Measurements from ENCODE around the gene HECTD1.
A peak's percentile ranks its signal among the peaks of the same experiment; 100 is the strongest.
"Not testable (repeated sequence)": the region's sequence is repeated elsewhere in the genome, so short reads cannot be mapped to it uniquely, and the experiment has no call there.

The HECTD1 gene

DNA sequence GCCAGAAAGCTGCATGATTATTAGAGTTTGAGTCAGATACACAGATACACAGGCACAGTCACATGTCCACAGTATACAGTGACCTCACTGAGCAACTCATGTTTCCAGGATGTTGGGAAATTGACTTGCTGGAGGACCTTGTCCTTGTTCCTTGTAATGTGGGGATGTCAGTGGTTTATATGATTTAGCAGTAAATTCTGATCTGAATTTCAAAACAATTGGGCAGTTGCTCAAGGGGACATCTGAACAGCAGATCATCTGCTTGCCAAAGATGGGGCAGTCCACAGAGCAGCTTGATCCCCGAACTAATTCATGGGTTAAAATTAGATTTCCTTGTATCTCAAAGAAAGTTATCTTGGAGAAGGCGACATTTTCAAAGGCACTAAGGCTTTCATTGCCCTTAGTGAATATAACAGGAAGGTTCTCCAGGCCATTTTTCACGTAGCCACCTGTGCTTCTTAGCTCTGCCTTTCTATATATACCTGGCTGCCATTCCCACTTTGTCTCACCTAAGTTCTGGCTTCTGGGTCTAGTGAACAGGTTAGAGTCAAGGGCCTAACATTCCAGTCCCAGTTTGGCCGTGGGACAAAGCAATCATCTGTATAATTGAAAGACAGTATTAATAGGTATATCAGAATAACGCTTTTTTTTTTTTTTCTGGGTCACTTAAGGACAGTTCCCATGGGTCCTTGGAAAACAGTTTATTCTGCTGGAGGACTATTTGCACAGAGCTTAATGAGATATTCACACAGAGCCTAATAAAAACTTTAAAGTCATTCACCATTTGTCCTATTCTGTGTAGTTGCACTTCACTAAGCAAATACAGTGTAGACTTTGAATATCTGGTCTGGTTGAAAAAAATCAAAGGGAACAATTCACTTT is 116.5 kb downstream of the HECTD1 start:
- peak; percentile 31 for DNase-seq

DNA sequence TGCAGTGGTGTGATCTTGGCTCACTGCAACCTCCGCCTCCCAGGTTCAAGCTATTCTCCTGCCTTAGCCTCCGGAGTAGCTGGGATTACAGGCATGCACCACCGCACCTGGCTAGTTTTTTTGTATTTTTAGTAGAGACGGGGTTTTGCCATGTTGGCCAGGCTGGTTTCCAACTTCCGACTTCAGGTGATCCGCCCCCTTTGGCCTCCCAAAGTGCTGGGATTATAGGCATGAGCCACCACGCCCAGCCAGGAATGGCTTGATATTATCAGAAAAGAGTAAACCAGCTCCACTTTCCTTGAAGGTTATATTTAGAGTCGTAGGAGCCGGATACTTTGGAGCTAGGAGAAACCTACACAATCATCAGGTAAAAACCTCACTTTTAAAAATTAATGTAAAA is 121.1 kb downstream of the HECTD1 start:
- not testable (repeated sequence) for DNase-seq

DNA sequence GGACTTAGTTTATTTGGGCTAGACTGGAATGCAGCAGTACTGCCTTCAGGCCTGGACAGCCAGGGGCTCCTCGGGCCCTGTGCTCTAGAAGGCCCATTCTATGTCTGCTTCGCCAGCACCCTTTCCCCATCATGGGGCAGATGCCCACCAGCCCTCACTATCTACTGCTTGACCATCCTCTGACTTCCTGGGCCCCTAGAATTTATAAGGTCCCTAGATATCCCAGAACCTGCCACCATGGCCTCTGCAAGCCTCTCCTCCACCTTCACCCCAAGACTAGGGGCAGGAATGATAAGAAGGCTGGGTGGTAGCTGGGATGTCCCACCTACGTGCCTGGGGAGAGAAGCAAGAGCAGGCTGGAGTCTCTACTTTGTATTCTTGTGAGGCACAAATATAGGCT is 122.6 kb downstream of the HECTD1 start:
- DNase-seq: no peak

DNA sequence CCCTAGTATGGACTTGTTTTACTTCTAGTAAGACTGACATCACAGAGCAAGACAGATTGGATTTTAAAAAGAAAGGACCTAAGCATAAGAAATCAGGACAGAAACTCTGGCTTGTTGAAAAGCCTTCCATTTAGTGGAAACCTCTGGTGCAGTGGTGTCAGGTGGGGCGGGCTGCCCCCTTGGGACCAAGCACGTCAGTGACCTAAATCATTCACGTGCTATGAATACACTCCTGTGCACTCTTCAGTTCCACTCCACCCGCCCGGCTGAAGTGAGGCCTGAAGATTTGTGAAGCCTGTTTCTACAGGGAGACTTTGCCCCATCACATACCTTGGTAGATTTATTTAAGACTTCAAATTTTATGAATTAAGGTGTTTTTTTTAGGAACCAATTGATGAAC is 123.2 kb downstream of the HECTD1 start:
- DNase-seq: no peak

DNA sequence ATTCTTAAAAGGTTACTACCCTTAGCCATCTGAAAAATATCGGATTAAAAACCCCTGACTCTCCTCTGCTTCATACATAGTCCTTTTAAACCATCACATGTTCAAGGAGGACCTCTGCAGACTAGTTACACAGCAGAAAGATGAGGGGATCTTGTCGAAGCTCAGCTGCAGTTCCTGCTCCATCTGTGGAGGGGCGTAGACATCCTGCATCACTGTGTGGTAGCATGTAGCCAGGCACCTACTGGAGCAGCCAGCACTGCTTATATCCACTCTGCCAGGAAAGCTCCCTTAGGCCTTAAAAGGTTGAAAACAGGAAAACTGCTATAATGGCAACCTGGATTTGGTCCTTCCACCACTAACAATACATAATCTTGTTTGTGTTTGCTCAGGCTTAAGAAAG is 123.8 kb downstream of the HECTD1 start:
- no peak for DNase-seq

DNA sequence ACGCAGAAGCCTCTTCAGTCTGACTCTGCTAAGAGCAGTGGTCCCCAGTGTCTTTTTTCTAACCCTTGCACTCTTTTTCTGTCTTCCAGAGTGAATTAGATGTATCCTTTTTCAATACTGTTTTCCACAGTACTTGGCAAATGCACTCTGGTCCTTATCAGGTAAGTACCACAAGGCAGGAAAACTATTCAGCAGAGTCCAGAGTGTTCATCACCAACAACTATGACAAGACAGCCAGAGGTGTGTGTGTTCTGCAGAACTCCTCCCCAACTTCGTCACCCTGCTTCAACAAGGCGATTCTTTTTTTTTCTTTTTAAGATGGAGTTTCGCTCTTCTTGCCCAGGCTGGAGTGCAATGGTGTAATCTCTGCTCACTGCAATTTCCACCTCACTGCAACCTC is 127.1 kb downstream of the HECTD1 start:
- no peak for DNase-seq

DNA sequence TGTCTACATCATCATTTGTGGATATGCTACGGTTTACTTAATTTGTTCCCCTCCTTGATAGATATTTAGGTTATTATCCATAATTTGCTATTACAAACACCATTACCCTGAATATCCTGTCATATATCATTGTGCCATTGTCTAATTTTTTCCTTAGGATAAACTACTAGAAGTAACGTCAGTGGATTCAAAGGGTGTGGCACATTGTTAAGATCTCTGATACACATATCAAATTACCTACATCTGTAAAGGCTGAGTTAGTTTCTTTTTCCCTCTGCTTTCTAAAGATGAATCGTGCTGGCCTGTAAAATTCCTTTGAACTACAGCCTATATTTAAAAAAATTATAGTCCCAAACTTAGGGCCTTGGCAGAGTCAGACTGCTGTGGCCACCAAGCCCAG is 127.5 kb downstream of the HECTD1 start:
- no peak for DNase-seq

DNA sequence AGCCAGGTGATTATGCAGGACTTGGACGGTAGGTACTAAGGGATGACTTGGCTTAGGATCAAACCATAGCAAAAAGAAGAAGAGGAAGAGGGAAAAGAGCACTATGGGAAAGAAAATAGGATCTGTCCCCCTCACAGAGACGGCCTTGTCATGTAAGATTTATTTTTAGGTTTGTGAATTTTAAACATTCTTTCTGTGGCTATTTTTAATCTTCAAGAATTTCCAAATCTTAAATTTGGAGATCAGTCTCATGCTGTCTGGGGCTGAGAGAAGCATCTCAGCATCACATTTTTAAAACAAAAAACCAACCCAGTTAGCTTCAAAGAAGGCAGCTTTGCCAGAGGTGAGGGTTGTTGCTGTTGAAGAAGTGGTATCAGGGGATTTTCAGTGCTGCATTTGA is 128.8 kb downstream of the HECTD1 start:
- DNase-seq: no peak

DNA sequence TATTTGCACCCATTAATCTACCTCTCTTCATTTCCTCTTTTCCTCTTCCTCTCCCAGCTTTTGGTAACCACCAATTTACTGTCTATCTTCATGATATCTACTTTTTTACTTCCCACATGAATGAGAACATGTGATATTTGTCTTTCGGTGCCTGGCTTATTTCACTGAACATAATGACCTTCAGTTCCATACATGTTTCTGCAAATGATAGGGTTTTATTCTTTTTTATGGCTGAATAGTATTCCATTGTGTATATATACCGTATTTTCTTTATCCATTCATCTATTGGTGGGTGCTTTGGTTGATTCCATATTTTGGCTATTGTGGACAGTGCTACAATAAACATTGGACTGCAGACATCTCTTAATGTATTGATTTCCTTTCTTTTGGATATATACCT is 132.4 kb downstream of the HECTD1 start:
- DNase-seq: no peak

DNA sequence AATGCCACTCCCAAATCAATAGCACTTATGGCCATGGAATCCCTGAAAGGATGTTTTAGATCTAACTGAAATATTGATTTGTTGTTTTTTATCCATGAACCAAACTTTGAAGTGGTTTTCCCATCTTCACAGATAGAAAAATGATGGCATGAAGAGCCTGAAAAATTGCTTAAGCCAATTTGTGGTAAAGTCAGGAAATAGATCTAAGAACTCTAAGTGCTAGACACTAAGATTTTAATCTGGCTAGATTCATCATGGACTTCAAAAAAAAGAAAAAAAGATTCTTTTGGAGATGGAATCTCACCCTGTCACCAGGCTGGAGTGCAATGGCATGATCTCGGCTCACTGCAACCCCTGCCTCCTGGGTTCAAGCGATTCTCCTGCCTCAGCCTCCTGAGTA is 136.4 kb downstream of the HECTD1 start:
- no peak for DNase-seq

DNA sequence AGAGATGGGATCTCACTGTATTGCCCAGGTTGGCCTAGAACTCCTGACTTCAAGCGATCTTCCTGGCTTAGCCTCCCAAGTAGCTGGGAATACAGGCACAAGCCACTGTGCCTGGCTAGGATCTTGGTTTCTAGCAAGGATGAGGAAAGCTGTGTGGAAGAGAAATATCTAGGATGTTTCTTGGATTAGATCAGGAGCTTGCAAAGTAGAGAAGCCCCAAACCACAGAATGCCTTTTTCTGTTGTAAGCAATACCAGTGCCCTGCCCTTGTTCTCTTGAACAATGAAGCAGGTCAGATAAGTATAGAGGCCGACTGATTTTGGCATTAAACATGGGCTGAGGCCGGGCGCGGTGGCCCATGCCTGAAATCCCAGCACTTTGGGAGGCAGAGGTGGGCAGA is 137.2 kb downstream of the HECTD1 start:
- no peak for DNase-seq

DNA sequence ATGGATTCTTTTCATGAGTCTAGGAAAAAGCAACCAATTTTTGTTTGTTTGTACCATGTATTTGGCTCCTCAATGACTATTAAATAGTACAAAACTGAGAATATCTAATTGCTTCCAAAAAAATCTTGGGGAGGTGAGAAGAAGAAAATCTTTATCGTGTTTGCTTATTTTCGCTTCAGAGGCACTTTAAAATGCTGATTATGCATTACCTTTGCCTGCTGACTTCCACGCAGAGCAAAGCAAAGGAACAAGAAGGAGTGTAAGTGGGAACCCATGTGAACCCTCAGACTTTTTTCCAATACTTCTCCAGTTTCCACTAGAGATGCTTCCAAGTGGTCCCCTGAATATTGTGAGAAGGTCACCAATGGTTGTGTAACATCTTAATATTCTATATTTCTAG is 138.2 kb downstream of the HECTD1 start:
- no peak for DNase-seq

DNA sequence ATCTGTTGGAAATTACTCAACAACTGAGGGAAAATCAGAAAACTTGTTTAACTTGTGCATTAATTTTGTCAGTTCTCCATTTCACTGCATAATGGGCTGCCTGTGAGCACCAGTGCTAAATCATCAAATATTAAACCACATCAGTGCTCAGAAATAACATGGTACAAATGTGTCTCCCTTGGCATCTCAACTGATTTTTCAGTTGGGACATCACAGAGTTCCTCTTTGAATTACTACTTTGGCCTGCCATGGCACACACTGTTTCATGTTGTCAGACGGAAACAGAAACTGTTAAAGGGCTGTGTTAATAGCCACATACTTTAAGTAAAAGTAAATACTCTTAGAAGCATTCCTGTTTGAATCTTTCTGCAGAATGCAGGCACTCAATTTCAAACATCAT is 139.4 kb downstream of the HECTD1 start:
- no peak for DNase-seq

DNA sequence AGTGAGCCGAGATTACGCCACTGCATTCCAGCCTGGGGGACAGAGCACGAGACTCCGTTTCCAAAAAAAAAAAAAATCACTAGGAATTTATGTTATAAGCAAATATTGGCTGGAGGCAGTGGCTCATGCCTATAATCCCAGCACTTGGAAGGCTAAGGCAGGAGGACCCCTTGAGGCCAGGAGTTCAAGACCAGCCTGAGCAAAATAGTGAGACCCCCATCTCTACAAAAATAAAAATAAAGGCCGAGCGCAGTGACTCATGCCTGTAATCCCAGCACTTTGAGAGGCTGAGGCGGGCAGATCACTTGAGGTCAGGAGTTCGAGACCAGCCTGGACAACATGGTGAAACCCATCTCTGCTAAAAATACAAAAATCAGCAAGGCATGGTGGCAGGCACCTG is 144.7 kb downstream of the HECTD1 start:
- DNase-seq: not testable (repeated sequence)

DNA sequence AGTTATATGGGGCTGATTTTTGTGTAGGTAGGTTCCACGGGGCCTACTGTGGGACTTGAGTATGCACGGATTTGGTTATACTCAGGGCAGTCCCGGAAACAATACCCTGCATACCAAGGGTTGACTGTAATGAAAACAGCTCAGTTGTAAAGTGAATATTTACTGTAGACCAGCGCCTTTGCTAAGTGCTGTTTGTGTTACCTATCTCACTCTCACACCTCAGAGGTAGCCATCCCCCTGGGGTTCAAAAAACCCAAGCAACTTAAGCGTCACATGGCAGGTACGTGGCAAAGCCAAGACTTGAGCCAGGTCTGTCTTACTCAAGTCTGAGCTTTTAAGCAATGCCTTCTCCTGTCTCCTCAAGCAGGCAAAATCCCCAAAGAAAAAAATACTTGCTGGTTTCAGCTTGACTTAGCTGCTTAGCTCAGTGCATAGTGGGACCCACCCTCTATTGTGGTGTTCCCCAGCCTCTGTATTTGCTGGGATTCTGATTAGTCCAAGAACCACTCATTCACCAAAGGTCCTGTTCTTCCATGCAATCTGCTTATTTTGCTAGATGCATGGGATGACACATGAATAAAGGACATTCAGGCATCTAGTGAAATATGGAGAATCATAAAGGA is 147.2 kb downstream of the HECTD1 start:
- no peak for DNase-seq

DNA sequence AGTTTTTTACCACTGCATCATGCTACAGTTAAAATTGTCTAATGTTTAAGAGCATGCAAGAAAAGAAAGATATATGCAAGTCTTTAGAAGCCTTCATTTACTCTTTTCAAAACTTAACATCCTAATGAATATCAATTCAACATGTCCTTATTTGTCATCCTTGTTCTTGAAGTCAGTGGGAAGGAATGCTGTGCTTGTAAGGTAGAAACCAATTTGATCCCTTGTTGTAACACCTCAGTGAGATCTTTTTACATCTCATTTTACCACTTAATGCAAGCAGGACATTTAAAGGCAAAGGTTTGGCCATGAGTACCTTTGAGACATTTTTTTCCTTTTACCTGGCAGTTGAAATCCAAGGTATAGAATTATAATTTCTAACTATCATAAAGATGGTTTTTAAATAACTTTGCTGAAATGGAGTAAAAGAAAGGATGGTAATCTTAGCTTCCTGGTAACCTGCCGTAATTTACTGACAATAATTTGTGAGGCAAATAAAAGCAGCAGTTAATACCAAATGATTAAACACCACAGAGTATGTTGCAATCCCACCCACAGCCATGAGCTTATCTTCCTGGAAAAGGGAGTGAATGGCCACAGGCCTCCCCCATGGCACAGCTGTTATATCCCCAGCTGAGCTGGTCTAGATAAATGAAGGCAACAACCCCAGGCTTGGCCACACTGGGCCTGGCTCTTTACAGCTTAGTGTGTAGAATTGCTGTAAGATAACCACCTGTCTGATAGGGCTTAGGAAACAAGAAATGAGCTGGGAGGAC is 148.3 kb downstream of the HECTD1 start:
- no peak for DNase-seq

DNA sequence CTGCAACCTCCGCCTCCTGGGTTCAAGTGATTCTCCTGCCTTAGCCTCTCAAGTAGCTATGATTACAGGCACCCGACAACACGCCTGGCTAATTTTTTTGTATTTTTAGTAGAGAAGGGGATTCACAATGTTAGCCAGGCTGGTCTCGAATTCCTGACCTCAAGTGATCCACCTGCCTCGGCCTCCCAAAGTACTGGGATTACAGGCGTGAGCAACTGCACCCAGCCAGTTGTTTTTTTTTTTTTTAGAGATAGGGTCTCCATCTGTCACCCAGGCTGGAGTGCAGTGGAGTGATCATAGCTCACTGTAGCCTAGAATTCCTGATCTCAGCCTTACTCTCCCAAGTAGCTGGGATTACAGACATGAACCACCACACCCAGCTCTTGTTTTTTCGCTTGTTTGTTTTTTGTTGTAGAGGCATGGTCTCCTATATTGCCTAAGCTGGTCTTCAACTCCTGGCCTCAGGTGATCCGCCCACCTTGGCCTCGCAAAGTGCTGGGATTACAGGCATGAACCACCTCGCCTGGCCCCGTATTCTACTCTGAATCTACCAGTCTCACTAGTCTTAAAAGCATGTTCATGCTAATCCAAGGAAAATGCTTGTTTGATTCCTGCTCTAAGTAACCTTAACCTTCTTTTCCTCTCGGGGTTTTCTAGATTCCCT is 149.8 kb downstream of the HECTD1 start:
- no peak for DNase-seq

DNA sequence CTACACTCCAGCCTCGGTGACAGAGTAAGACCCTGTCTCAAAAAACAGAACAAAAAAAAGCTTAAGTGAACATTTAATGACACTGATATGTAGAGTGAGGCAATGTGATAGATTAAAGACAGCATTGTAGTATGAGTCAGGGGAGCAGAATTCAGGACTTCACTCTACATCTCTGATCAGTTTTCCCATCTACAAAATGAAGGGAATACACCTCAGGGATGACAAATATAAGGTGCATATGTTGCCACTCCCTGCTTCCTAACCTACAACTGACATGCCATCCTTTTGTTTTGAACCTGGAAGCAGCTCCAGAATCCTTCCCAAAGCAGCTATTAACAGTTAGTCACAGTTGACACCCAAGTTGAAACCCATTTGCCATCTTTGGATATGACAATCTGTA is 150.6 kb downstream of the HECTD1 start:
- DNase-seq: no peak

DNA sequence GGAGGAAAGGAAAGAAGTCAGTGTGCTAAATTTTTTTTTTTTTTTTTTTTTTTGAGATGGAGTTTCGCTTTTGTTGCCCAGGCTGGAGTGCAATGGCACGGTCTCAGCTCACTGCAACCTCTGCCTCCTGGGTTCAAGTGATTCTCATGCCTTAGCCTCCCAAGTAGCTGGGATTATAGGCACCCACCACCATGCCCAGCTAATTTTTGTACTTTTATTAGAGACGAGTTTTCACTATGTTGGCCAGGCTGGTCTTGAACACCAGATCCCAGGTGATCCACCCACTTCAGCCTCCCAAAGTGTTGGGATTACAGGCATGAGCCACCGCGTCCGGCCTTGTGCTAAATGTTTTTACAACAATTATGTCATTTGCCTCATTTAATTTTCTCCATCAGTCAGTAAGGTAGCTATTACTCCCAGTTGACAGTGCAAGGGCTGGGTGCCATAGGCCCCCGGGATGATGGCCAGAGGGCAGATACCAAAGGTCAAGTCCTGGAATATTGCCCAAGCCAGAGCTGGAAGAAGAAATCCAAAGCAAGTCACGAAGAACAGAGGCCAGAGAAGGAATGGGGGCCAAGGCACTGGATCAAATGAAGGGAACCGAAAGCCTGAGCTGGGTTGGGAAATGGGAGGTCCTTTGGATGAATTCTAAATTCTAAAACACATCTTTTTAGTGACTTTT is 154.5 kb downstream of the HECTD1 start:
- not testable (repeated sequence) for DNase-seq

DNA sequence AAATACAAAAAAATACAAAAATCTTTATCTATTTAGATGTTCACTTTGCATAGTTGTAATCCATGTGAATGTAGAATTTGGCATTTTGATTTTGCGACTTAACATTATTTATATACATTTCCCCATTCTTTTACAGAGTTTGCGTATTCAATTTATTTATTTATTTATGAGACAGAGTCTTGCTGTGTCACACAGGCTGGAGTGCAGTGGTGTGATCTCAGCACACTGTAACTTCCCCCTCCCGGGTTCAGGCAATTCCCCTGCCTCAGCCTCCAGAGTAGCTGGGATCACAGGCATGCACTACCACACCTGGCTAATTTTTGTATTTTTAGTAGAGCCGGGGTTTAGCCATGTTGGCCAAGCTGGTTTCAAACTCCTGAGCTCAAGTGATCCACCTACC is 156.1 kb downstream of the HECTD1 start:
- no peak for DNase-seq

DNA sequence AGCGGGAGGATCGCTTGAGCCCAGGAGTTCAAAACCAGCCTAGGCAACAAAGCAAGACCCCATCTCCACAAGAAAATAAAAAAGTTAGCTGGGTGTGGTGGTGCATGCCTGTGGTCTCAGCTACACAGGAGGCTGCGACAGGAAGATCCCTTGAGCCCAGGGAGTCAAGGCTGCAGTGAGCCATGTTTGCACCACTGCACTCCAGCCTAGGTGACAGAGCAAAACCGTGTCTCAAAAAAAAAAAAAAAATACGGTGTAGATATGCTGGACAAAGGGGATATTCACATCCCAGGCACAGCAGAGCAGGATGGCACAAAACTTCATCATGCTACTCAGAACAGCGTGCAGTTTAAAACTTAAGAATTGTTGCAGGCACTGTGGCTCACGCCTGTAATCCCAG is 156.6 kb downstream of the HECTD1 start:
- no peak for DNase-seq

Measured in NCI-H1105 (cell line).